Measurements from ENCODE around the gene SLC6A18.

SLC6A18 gene

DNA sequence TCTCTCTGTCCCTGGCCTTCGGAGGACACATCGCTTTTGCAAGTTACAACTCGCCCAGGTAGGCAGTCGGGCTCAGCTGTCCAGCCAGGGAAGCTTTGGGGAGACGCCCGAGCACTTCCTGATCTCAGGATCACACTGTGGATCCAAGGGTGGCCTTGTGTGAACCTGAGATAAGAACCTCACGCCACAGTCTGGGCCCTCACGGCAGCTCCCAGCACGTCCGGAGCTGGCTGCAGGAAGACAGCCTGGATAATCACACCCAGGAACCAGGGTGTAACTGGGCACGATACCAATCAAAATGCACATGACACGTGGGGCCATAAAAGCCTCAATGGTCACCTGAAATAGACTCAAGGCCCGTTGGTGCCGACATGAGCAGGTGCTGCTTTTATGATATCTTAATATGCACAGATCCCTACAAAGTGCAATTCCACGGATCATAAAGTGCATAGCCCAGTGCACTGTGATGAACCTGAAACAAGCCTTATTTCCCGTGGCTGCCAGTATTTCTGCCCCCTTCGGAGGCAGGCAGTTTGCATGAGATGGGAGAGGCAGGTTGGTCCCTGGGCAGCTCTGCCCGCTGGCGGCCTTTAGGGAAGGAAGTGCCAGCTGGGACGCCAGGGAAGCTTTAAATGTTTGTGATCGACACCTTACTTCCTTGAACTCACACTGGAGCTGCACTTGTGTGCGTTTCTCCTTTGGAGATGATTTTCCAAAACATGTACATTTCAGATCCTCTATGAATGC lies 14.5 kb downstream of the SLC6A18 start:
- DNase-seq, result no peak

GRCh38 chr5:1240496-1241260 lies 15.5 kb downstream of the SLC6A18 start:
- no peak for DNase-seq

- DNase-seq, result no peak
These were observed 16.4 kb downstream of the SLC6A18 start for GRCh38 chr5:1241509-1242080.

DNA sequence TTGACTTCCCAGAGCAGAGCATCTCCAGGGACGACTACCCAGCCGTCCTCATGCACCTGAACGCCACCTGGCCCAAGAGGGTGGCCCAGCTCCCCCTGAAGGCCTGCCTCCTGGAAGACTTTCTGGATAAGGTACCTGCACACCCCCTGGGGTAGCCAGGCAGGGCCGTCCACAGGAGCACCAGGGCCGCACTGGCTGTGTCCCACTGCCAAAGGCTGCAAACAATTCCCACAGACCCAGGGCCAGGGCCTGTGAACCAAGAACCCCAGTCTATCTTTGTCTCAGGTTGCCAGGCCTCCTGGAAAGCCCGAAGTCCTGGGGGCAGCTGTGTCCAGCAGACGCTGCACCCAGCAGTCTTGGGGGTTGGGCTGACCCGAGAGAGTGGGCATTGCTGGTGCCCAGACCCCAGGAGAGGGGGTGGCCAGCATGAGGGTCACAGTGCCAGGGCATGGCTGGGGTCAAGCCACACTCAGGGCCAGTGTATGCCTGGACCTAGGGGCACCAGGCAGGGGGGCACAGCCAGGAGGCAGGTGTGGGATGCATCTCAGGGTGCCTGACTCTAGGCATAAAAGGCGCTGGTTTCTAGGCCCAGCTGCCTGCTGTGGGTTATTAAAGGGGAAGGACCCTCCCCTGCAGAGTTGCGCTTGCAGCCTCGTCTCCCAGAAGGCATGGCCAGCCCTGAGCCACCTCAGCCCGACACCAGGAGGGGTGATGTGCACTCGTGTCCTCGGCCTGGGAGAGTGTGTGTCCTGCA lies 17.7 kb downstream of the SLC6A18 start:
- no peak for DNase-seq

GRCh38 chr5:1243487-1244130 lies 18.4 kb downstream of the SLC6A18 start:
- no peak for DNase-seq

DNA sequence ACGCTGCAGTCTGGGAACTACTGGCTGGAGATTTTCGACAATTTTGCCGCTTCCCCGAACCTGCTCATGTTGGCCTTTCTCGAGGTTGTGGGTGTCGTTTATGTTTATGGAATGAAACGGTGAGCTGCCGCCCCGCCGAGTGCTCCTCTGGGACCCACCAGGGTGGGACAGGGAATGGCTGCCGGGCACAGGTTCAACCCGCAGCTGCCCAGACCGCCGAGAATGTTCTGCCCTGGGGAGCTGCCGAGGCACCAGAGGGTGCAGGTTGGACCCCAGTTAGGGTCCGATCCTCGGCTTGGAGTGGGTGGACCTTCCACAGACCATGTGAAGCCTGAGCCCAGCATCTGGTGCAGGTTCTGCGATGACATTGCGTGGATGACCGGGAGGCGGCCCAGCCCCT lies 19.1 kb downstream of the SLC6A18 start:
- no peak for DNase-seq

DNA sequence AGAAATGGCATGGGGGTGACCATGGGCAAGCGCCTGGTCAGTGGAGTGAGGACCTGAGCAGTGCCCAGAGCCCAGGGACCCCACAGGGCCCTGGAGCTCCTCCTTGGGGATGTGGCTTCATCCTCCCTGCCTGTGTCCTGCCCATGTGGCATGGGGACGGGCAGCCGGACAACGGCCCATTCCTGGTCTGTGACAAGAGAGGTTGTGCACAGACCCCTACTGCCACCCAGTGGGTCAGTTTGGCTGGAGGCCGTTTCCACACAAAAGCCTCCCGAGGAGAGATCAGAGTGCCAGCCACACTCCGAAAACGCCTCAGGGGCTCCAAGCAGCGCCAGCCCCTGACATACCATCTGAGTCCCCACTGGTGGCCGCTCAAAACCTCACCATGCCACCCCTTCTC lies 19.8 kb downstream of the SLC6A18 start:
- no peak for DNase-seq

DNA sequence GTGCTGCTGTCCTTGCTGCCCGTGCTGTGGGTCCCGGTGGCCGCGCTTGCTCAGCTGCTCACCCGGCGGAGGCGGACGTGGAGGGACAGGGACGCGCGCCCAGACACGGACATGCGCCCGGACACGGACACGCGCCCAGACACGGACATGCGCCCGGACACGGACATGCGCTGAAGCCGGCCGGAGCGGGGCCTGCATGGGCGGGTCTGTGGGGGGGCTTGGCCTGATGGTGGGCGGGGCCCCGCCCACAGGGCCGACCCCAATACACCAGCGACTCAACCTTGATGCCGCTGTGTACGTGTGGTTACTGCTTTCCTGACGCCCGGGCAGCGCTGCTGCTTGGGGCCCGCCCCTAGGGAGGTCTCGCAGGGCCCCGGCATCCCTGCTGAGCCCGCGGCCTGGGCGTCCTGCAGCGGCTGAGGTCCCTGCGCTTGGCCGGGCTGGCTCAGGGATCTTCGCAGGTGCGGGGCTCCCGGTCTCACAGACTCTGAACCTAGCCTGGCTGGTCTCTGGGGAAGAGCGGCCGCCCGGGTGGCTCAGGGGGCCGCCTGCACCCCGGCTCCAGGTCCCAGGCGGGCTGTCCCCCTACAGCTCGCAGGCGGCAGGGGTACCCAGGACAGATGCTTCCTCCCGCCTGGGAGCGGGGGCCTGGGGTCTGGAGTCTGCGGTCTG lies 20.9 kb downstream of the SLC6A18 start:
- no peak for DNase-seq

- DNase-seq, result peak; percentile 26
These were observed 21.7 kb downstream of the SLC6A18 start for GRCh38 chr5:1246711-1247431.

DNA sequence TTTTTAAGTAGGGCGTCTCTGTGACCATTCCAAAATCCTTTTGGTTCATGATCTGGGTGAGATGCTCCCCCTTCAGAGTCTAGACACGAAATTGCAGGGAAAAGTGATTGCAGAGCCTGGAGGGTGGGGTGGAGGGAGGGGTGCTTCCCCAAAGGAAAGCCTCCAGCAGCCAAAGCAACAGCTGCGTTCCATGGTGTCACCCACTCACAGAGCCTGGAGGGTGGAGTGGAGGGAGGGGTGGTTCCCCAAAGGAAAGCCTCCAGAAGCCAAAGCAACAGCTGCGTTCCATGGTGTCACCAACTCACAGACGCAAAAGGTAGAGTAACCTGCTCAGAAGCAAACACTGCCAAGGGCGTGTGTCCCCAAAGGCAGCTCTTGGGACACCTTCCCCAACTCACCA lies 22.6 kb downstream of the SLC6A18 start:
- no peak for DNase-seq

GRCh38 chr5:1249366-1250280 lies 24.4 kb downstream of the SLC6A18 start:
- no peak for DNase-seq

DNA sequence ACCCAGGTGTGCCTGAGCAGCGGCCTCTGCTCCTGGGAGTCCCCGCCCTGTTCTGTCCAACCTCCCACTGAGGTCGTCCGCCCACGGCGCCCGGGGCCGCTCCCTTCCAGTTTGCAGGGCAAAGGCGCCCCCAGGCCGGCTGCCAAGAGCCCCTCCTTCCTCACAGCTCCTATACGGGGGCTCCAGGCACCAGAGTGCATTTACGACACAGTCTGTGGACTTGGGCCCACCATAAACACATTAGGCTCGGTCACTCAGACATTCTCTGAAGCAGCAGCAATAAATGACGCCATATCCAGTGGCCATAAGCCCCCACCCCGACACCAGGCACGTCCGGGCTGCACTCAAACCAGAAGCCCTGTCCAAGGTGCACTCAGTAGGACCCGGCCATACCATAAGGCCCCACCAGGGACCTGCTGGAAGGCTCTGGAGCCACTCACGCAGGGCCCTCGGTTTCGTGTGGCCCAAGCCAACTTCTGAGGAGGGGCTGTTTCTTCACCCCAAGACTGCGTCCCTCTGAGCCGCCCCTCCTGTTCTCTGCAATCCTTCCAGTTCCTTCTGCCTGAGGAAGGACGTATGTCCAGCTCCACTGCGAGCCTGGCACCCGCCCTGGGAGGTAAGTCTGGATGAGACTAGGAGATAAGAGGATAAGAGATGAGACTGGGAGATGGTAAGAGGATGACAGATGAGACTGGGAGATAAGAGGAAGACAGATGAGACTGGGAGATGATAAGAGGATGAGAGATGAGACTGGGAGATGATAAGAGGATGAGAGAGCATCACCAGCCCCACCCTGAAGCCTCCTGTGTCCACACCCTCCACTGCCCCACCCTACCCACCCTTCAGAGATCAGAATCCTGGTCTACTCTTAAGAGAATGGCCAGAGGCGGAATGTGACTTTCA lies 26.7 kb downstream of the SLC6A18 start:
- no peak for DNase-seq

DNA sequence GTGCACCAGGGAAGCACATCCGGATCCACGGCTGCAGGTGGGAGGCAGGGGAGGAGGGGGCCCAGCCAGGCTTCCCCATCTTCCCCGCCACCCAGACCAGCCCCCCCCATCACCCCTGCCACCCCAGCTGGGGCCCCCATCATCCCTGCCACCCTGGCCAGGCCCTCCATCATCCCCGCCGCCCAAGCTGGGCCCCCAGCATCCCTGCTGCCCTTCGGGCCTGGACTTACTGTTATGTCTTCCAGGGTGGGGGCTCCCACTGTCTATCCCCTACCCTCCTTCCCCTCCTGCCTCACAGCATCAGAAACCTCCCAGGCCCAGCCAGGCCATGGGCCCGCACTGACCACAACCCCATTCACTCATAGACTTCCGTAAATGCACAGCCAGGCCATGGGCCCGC lies 27.5 kb downstream of the SLC6A18 start:
- no peak for DNase-seq

- DNase-seq, result no peak
These were observed 28.4 kb downstream of the SLC6A18 start for GRCh38 chr5:1253456-1254105.

- DNase-seq, result no peak
These were observed 29.0 kb downstream of the SLC6A18 start for GRCh38 chr5:1254196-1254595.

- no peak for DNase-seq
These were observed 29.9 kb downstream of the SLC6A18 start for GRCh38 chr5:1255081-1255561.

- DNase-seq, result no peak
These were observed 31.6 kb downstream of the SLC6A18 start for GRCh38 chr5:1256776-1257175.

DNA sequence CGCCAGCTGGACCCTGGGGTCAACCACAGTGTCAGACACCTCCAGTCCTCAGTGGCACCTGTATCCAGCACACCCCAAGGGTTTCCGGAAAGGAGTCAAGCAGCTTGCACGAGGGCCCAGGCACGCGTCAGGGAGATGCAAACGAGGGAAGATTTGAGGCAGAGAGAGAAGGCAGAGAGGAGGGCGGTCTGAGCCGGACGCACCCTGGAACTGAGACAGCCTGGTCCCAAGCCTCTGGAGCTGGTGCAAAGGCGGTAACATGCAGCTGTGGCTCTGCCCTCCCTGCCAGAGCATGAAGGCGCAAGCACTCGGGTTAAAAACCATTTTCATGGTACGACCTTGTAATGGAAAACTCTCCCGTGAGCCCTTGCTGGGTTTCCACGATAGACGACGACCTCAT lies 32.2 kb downstream of the SLC6A18 start:
- no peak for DNase-seq

- DNase-seq, result no peak
These were observed 32.7 kb downstream of the SLC6A18 start for GRCh38 chr5:1257841-1258240.
